A673 (cell line): ENCODE data around the gene CEACAM21. TPM values are rescaled to one million over a fixed set of nuclear protein-coding genes. Genes with fewer than 3 reads are reported as not detected.

Source experiments
- BruUV-seq: library from RNA; stranded (reverse); fragments of 400-500 nt; replicated peaks from 2 replicates; lab custom pipeline; 2021; lab: Mats Ljungman, UMichigan
- CTCF ChIA-PET: fragments of 300-600 bp; sonication (Branson Sonifier 250); formaldehyde crosslinking; loops from one replicate; lab custom pipeline; 2022; ENCODE audit warnings: antibody characterized with exemption; lab: Charles Lee
- POLR2A ChIA-PET: fragments of 300-600 bp; sonication (Branson Sonifier 250); formaldehyde crosslinking; loops from one replicate; lab custom pipeline; 2022; ENCODE audit warnings: antibody characterized with exemption; ENCODE audit not compliant: low non-redundant PET; lab: Charles Lee
- DNase-seq: peaks from one replicate; pipeline ENCODE4 v3.0.0-alpha.2; 2015; ENCODE audit warnings: low spot score
- H3K27ac ChIP-seq: fragments of 200-600 bp; sonication (generic); 2 replicates; pipeline ENCODE4 v1.5.1; 2016; ENCODE audit warnings: mixed run types, low read depth, mild to moderate bottlenecking, mixed read lengths, antibody characterized with exemption, low read length; ENCODE audit not compliant: poor library complexity, severe bottlenecking
- H3K27me3 ChIP-seq: fragments of 200-600 bp; sonication (generic); replicated peaks from 2 replicates; pipeline ENCODE4 v1.6.1; 2017; ENCODE audit warnings: mixed run types, low read depth, mild to moderate bottlenecking, mixed read lengths, antibody characterized with exemption, low read length; ENCODE audit not compliant: insufficient read depth, poor library complexity
- H3K36me3 ChIP-seq: fragments of 200-600 bp; sonication (generic); 2 replicates; pipeline ENCODE4 v1.6.1; 2016; ENCODE audit warnings: mixed run types, mild to moderate bottlenecking, mixed read lengths, antibody characterized with exemption, low read length; ENCODE audit not compliant: insufficient read depth, poor library complexity, severe bottlenecking
- H3K4me1 ChIP-seq: fragments of 200-600 bp; sonication (generic); 2 replicates; pipeline ENCODE4 v1.6.1; 2017; ENCODE audit warnings: mixed run types, mild to moderate bottlenecking, mixed read lengths, antibody characterized with exemption, low read length; ENCODE audit not compliant: insufficient read depth, poor library complexity, severe bottlenecking
- H3K4me3 ChIP-seq: fragments of 200-600 bp; sonication (generic); 2 replicates; pipeline ENCODE4 v1.5.1; 2016; ENCODE audit warnings: low read depth, mixed run types, mild to moderate bottlenecking, mixed read lengths, low read length; ENCODE audit not compliant: poor library complexity, severe bottlenecking
- H3K9me3 ChIP-seq: fragments of 200-600 bp; sonication (generic); 2 replicates; pipeline ENCODE4 v1.6.1; 2016; ENCODE audit warnings: mixed run types, low read depth, mild to moderate bottlenecking, mixed read lengths, antibody characterized with exemption, low read length; ENCODE audit not compliant: poor library complexity, severe bottlenecking
- EZH2 ChIP-seq: fragments of 200-600 bp; sonication (generic); IDR thresholded peaks from 2 replicates; pipeline ENCODE4 v1.6.1; 2017; ENCODE audit warnings: borderline replicate concordance, low read depth, mild to moderate bottlenecking, mixed read lengths, antibody characterized with exemption, low read length; ENCODE audit not compliant: poor library complexity, severe bottlenecking
- intact Hi-C: fragments of 100-400 bp; cut with micrococcal nuclease; formaldehyde crosslinking; loops from one replicate; pipeline ENCODE4 v1.10.0; 2022; ENCODE audit not compliant: unreplicated experiment
- total RNA-seq: library from RNA; stranded (reverse); gene quantifications from 2 replicates; pipeline ENCODE4 v1.2.3, GENCODE V29; 2021
- TF ChIP-seq, protein P1 (sequence below): fragments of 300-800, 200-600 bp; sonication (generic); conservative IDR thresholded peaks from 2 replicates; pipeline ENCODE4 v1.5.1; 2017; ENCODE audit warnings: low read depth, mild to moderate bottlenecking, antibody characterized with exemption, low read length, moderate library complexity, mixed read lengths

The CEACAM21 gene
- total RNA-seq, 1 experiment from 2014 or later, result 4.3 TPM

GRCh38 chr19:41584260-41584810, 8.4 kb downstream of the CEACAM21 start:
- no peak for TF ChIP-seq EZH2
- TF ChIP-seq, protein P1, sequence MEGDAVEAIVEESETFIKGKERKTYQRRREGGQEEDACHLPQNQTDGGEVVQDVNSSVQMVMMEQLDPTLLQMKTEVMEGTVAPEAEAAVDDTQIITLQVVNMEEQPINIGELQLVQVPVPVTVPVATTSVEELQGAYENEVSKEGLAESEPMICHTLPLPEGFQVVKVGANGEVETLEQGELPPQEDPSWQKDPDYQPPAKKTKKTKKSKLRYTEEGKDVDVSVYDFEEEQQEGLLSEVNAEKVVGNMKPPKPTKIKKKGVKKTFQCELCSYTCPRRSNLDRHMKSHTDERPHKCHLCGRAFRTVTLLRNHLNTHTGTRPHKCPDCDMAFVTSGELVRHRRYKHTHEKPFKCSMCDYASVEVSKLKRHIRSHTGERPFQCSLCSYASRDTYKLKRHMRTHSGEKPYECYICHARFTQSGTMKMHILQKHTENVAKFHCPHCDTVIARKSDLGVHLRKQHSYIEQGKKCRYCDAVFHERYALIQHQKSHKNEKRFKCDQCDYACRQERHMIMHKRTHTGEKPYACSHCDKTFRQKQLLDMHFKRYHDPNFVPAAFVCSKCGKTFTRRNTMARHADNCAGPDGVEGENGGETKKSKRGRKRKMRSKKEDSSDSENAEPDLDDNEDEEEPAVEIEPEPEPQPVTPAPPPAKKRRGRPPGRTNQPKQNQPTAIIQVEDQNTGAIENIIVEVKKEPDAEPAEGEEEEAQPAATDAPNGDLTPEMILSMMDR, result no peak
- ChIA-PET CTCF (no interaction called here), POLR2A (no interaction called here)
- Histone ChIP-seq H3K27ac (no peak overlapping the region), H3K27me3 (no peaks in the 10 kb centered on the region), H3K4me3 (no peak overlapping the region), H3K9me3 (no peaks in the 10 kb centered on the region), H3K36me3 (no peaks in the 10 kb centered on the region), H3K4me1 (no peaks in the 10 kb centered on the region)
- intact Hi-C loops, result no loop called here
- no TSS peak for BruUV-seq
- DNase-seq, result no peak

DNA sequence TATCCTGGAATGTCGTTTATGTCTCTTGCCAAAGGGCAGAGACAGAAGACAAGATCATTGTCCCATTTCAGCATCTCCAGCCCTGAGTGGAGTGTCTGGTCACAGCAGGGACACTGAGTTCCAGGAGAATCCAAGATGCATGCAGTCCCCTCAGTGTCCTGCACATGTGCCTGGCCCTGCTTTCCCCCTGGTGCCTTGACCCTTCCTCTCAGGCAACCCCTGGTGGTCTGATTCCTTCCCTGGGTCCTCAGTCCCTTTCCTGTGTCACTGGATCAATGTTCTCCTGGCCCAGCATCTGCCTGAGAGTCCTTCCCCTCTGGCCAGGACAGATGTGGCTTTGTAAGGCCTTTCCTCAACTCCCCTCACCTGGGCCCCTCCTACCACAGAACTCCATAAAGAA, 9.0 kb downstream of the CEACAM21 start:
- ChIA-PET CTCF (no interaction called here), POLR2A (no interaction called here)
- no peak for DNase-seq
- Histone ChIP-seq H3K9me3 (no peaks in the 10 kb centered on the region), H3K27ac (no peak overlapping the region), H3K4me3 (no peak overlapping the region), H3K27me3 (no peaks in the 10 kb centered on the region), H3K4me1 (no peaks in the 10 kb centered on the region), H3K36me3 (no peaks in the 10 kb centered on the region)
- TF ChIP-seq, protein P1, result no peak
- TF ChIP-seq EZH2, result no peak
- BruUV-seq, result no TSS peak
- intact Hi-C loops, result no loop called here

GRCh38 chr19:41586064-41586463, 10.1 kb downstream of the CEACAM21 start:
- CTCF ChIA-PET, result no interaction called here
- POLR2A ChIA-PET, result no interaction called here

More at GRCh38 chr19:41586064-41586463, 10.1 kb downstream of the CEACAM21 start:
- Histone ChIP-seq H3K36me3 (no peaks in the 10 kb centered on the region), H3K4me1 (no peaks in the 10 kb centered on the region), H3K27me3 (no peaks in the 10 kb centered on the region), H3K9me3 (no peaks in the 10 kb centered on the region), H3K27ac (no peak overlapping the region), H3K4me3 (no peak overlapping the region)
- intact Hi-C loops, result no loop called here
- no TSS peak for BruUV-seq
- no peak for DNase-seq
- TF ChIP-seq, protein P1, result no peak
- TF ChIP-seq EZH2, result no peak
